H9 (cell line): ENCODE results near the gene YPEL3. TPM values are rescaled to one million over a fixed set of nuclear protein-coding genes. Genes with fewer than 3 reads are reported as not detected.

Experiments
- DNase-seq: peaks from one replicate; pipeline ENCODE4 v3.0.0-alpha.2; 2017
- H2AFZ ChIP-seq: one replicate; pipeline ENCODE4 v1.6.1; 2013; ENCODE audit warnings: mild to moderate bottlenecking, low read length, control low read depth, moderate library complexity
- H2AK5ac ChIP-seq: 2 replicates; pipeline ENCODE4 v1.6.1; 2013; ENCODE audit warnings: low read length, control low read depth, mixed read lengths; ENCODE audit not compliant: insufficient read length
- H2BK120ac ChIP-seq: one replicate; pipeline ENCODE4 v1.6.1; 2013; ENCODE audit warnings: low read depth, mild to moderate bottlenecking, low read length, control low read depth, inconsistent platforms; ENCODE audit not compliant: poor library complexity, severe bottlenecking
- H2BK12ac ChIP-seq: 2 replicates; pipeline ENCODE4 v1.6.1; 2013; ENCODE audit warnings: low read length, control low read depth, mixed read lengths, low read depth; ENCODE audit not compliant: insufficient read length
- H2BK15ac ChIP-seq: 2 replicates; pipeline ENCODE4 v1.6.1; 2013; ENCODE audit warnings: low read depth, low read length, control low read depth
- H2BK20ac ChIP-seq: one replicate; pipeline ENCODE4 v1.6.1; 2013; ENCODE audit warnings: low read depth, mild to moderate bottlenecking, low read length, control low read depth, inconsistent platforms; ENCODE audit not compliant: poor library complexity, severe bottlenecking
- H2BK5ac ChIP-seq: 2 replicates; pipeline ENCODE4 v1.6.1; 2013; ENCODE audit warnings: low read length, control low read depth, mixed read lengths; ENCODE audit not compliant: insufficient read length
- H3K14ac ChIP-seq: 2 replicates; pipeline ENCODE4 v1.6.1; 2013; ENCODE audit warnings: low read length, control low read depth; ENCODE audit not compliant: insufficient read depth
- H3K18ac ChIP-seq: 2 replicates; pipeline ENCODE4 v1.6.1; 2013; ENCODE audit warnings: low read depth, mild to moderate bottlenecking, mixed read lengths, low read length, control low read depth; ENCODE audit not compliant: insufficient read length
- H3K23ac ChIP-seq: 2 replicates; pipeline ENCODE4 v1.6.1; 2013; ENCODE audit warnings: low read length, control low read depth, mixed read lengths, low read depth; ENCODE audit not compliant: insufficient read length
- H3K23me2 ChIP-seq: 2 replicates; pipeline ENCODE4 v1.6.1; 2013; ENCODE audit warnings: low read depth, mild to moderate bottlenecking, mixed read lengths, low read length, control low read depth; ENCODE audit not compliant: insufficient read length, poor library complexity, severe bottlenecking
- H3K27ac ChIP-seq: 2 replicates; pipeline ENCODE4 v1.5.1; 2013; ENCODE audit warnings: low read length, control low read depth, mixed read lengths, low read depth; ENCODE audit not compliant: insufficient read length
- H3K27me3 ChIP-seq: 2 replicates; pipeline ENCODE4 v1.6.1; 2013; ENCODE audit warnings: low read length, control low read depth, inconsistent platforms; ENCODE audit not compliant: insufficient read depth
- H3K4ac ChIP-seq: 2 replicates; pipeline ENCODE4 v1.6.1; 2013; ENCODE audit warnings: low read depth, mild to moderate bottlenecking, control low read depth, inconsistent platforms, low read length, moderate library complexity
- H3K4me1 ChIP-seq: 2 replicates; pipeline ENCODE4 v1.6.1; 2013; ENCODE audit warnings: low read length, control low read depth, inconsistent platforms; ENCODE audit not compliant: insufficient read depth
- H3K4me2 ChIP-seq: 2 replicates; pipeline ENCODE4 v1.6.1; 2013; ENCODE audit warnings: low read length, control low read depth, mixed read lengths; ENCODE audit not compliant: insufficient read length, insufficient read depth
- H3K56ac ChIP-seq: 2 replicates; pipeline ENCODE4 v1.6.1; 2013; ENCODE audit warnings: low read depth, mild to moderate bottlenecking, mixed read lengths, low read length, control low read depth; ENCODE audit not compliant: insufficient read length
- H3K79me1 ChIP-seq: 2 replicates; pipeline ENCODE4 v1.6.1; 2013; ENCODE audit warnings: low read depth, mild to moderate bottlenecking, moderate library complexity, low read length, control low read depth, inconsistent platforms; ENCODE audit not compliant: insufficient read depth, poor library complexity, severe bottlenecking
- H3K79me2 ChIP-seq: 2 replicates; pipeline ENCODE4 v1.6.1; 2013; ENCODE audit warnings: low read length, control low read depth, inconsistent platforms; ENCODE audit not compliant: insufficient read depth
- H3K9ac ChIP-seq: 2 replicates; pipeline ENCODE4 v1.6.1; 2013; ENCODE audit warnings: low read length, control low read depth, mixed read lengths; ENCODE audit not compliant: insufficient read length; ENCODE audit errors: extremely low read depth
- H3K9me3 ChIP-seq: one replicate; pipeline ENCODE4 v1.6.1; 2013; ENCODE audit warnings: low read depth, low read length, inconsistent platforms; ENCODE audit not compliant: control insufficient read depth
- H3T11ph ChIP-seq: one replicate; pipeline ENCODE4 v1.6.1; 2013; ENCODE audit warnings: mild to moderate bottlenecking, low read length, control low read depth, inconsistent platforms
- H4K20me1 ChIP-seq: one replicate; pipeline ENCODE4 v1.6.1; 2013; ENCODE audit not compliant: control insufficient read depth, insufficient read length, insufficient read depth
- H4K5ac ChIP-seq: 2 replicates; pipeline ENCODE4 v1.6.1; 2013; ENCODE audit warnings: low read depth, mild to moderate bottlenecking, mixed read lengths, low read length, control low read depth; ENCODE audit not compliant: insufficient read length
- H4K8ac ChIP-seq: replicated peaks from 2 replicates; pipeline ENCODE4 v1.6.1; 2013; ENCODE audit warnings: low read length, control low read depth, mixed read lengths, low read depth; ENCODE audit not compliant: insufficient read length
- H4K91ac ChIP-seq: 2 replicates; pipeline ENCODE4 v1.6.1; 2013; ENCODE audit warnings: low read depth, mild to moderate bottlenecking, moderate library complexity, mixed read lengths, low read length, control low read depth; ENCODE audit not compliant: insufficient read length
- H3K27ac Mint-ChIP-seq, 3 experiments: 2 replicates in 2 of 3; 3 replicates in 1 of 3; pipeline ENCODE4 v1.8.0; 2020 to 2021; ENCODE audit warnings: mixed read lengths in 3 of 3, mild to moderate bottlenecking in 1 of 3, moderate library complexity in 1 of 3
- H3K27me3 Mint-ChIP-seq: 2 replicates; pipeline ENCODE4 v1.8.0; 2021; ENCODE audit warnings: low read depth, mild to moderate bottlenecking, moderate library complexity, mixed read lengths
- H3K36me3 Mint-ChIP-seq, 3 experiments: 2 replicates in 2 of 3; 3 replicates in 1 of 3; pipeline ENCODE4 v1.8.0; 2020 to 2021; ENCODE audit warnings: low read depth in 3 of 3, mixed read lengths in 3 of 3; ENCODE audit not compliant: insufficient read depth in 1 of 3
- H3K4me1 Mint-ChIP-seq, 2 experiments: 2 replicates each; pipeline ENCODE4 v1.8.0; 2020; ENCODE audit warnings: mixed read lengths in 2 of 2
- H3K4me3 Mint-ChIP-seq, 2 experiments: 2 replicates in 1 of 2; 3 replicates in 1 of 2; pipeline ENCODE4 v1.8.0; 2020 to 2021; ENCODE audit warnings: mild to moderate bottlenecking in 2 of 2, mixed read lengths in 2 of 2, moderate library complexity in 1 of 2
- H3K9me3 Mint-ChIP-seq, 2 experiments: 2 replicates in 1 of 2; 3 replicates in 1 of 2; pipeline ENCODE4 v1.8.0; 2020; ENCODE audit warnings: mild to moderate bottlenecking in 2 of 2, mixed read lengths in 2 of 2, moderate library complexity in 1 of 2
- WGBS: extraction: QIAGEN DNeasy Blood & Tissue Kit; methylation state at CpG from one replicate; pipeline ENCODE4 v1.1.7; 2013; ENCODE audit warnings: missing lambda C conversion rate, low lambda C conversion rate, mixed read lengths; ENCODE audit not compliant: insufficient read length; ENCODE audit errors: extremely low coverage; 5-methylcytosine and 5-hydroxymethylcytosine counted together
- total RNA-seq: library from RNA; stranded (reverse); gene quantifications from 2 replicates; pipeline ENCODE4 v1.2.1, GENCODE V29; 2021
- TF ChIP-seq, protein P1 (sequence below): fragments of 200-600 bp; sonication (generic); conservative IDR thresholded peaks from 3 replicates; pipeline ENCODE4 v1.8.0; 2021; ENCODE audit warnings: antibody characterized with exemption, mild to moderate bottlenecking

The YPEL3 gene
- total RNA-seq, 1 experiment from 2014 or later, result 27.5 TPM

GRCh38 chr16:30084816-30085159, 11.2 kb downstream of the YPEL3 start:
- WGBS, result no CpG with 5 or more reads among the region's 17 CpGs

More at GRCh38 chr16:30084816-30085159, 11.2 kb downstream of the YPEL3 start:
- no peak overlapping the region for H3K27ac Mint-ChIP-seq
- Histone ChIP-seq H3K4ac (no peak overlapping the region), H3K4me1 (no peaks in the 10 kb centered on the region), H4K91ac (no peak overlapping the region), H2BK20ac (no peak overlapping the region), H2AK5ac (no peak overlapping the region), H3K56ac (no peak overlapping the region), H3K18ac (no peak overlapping the region), H3K4me2 (no peak overlapping the region), H3K79me1 (no peaks in the 10 kb centered on the region), H4K20me1 (no peaks in the 10 kb centered on the region), H3K9ac (no peak overlapping the region), H3K27ac (no peak overlapping the region), H3K14ac (no peak overlapping the region), H3K9me3 (no peaks in the 10 kb centered on the region), H2BK5ac (no peak overlapping the region), H2BK15ac (no peak overlapping the region), H3T11ph (no peak overlapping the region), H2BK120ac (no peak overlapping the region), H4K8ac (no peak overlapping the region), H3K23me2 (no peaks in the 10 kb centered on the region), H2BK12ac (no peak overlapping the region), H4K5ac (no peak overlapping the region), H3K79me2 (no peaks in the 10 kb centered on the region), H3K23ac (no peak overlapping the region), H3K27me3 (no peaks in the 10 kb centered on the region), H2AFZ (no peak overlapping the region)
- H3K9me3 Mint-ChIP-seq, result no peaks in the 10 kb centered on the region
- TF ChIP-seq, protein P1, sequence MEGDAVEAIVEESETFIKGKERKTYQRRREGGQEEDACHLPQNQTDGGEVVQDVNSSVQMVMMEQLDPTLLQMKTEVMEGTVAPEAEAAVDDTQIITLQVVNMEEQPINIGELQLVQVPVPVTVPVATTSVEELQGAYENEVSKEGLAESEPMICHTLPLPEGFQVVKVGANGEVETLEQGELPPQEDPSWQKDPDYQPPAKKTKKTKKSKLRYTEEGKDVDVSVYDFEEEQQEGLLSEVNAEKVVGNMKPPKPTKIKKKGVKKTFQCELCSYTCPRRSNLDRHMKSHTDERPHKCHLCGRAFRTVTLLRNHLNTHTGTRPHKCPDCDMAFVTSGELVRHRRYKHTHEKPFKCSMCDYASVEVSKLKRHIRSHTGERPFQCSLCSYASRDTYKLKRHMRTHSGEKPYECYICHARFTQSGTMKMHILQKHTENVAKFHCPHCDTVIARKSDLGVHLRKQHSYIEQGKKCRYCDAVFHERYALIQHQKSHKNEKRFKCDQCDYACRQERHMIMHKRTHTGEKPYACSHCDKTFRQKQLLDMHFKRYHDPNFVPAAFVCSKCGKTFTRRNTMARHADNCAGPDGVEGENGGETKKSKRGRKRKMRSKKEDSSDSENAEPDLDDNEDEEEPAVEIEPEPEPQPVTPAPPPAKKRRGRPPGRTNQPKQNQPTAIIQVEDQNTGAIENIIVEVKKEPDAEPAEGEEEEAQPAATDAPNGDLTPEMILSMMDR, result no peak
- 0 out of 2 replicates have a peak, but pooled peaks cover 4% of the 10 kb centered on the region for H3K27me3 Mint-ChIP-seq
- peaks cover 33 to 59% (median 57%) of the 10 kb centered on the region in 3 experiments for H3K36me3 Mint-ChIP-seq
- DNase-seq, result no peak
- no peaks in the 10 kb centered on the region for H3K4me1 Mint-ChIP-seq
- H3K4me3 Mint-ChIP-seq, result no peak overlapping the region
